HS-27A (cell line): Measurements from ENCODE around the gene TMEM18.

Experiments
- DNase-seq: peaks from one replicate; pipeline ENCODE4 v3.0.0-alpha.2; 2012; ENCODE audit warnings: low read depth, missing footprints

TMEM18 gene

GRCh38 chr2:672606-672905 lies 4.7 kb downstream of the TMEM18 start:
- no peak for DNase-seq

- DNase-seq: no peak
These were observed 5.2 kb downstream of the TMEM18 start for GRCh38 chr2:671787-672605.

GRCh38 chr2:671072-671471 lies 6.1 kb downstream of the TMEM18 start:
- no peak for DNase-seq

GRCh38 chr2:670637-671036 lies 6.6 kb downstream of the TMEM18 start:
- DNase-seq: no peak

- DNase-seq: no peak
These were observed 7.9 kb downstream of the TMEM18 start for GRCh38 chr2:669323-669722.

GRCh38 chr2:668000-668398 lies 9.2 kb downstream of the TMEM18 start:
- no peak for DNase-seq

GRCh38 chr2:667332-667999 lies 9.7 kb downstream of the TMEM18 start:
- DNase-seq: no peak

GRCh38 chr2:666441-666840 lies 10.8 kb downstream of the TMEM18 start:
- DNase-seq: no peak

GRCh38 chr2:665340-666073 lies 11.7 kb downstream of the TMEM18 start:
- no peak for DNase-seq

- no peak for DNase-seq
These were observed 13.1 kb downstream of the TMEM18 start for GRCh38 chr2:664063-664462.

GRCh38 chr2:663221-663620 lies 14.0 kb downstream of the TMEM18 start:
- no peak for DNase-seq

GRCh38 chr2:661360-661635 lies 15.9 kb downstream of the TMEM18 start:
- no peak for DNase-seq

- DNase-seq: no peak
These were observed 16.4 kb downstream of the TMEM18 start for GRCh38 chr2:660586-661359.

GRCh38 chr2:660029-660428 lies 17.2 kb downstream of the TMEM18 start:
- no peak for DNase-seq

GRCh38 chr2:658426-658825 lies 18.8 kb downstream of the TMEM18 start:
- no peak for DNase-seq

- no peak for DNase-seq
These were observed 19.4 kb downstream of the TMEM18 start for GRCh38 chr2:657766-658165.

- DNase-seq: no peak
These were observed 20.5 kb downstream of the TMEM18 start for GRCh38 chr2:656676-657075.

- no peak for DNase-seq
These were observed 21.6 kb downstream of the TMEM18 start for GRCh38 chr2:655626-656025.

GRCh38 chr2:654896-655295 lies 22.3 kb downstream of the TMEM18 start:
- no peak for DNase-seq

- no peak for DNase-seq
These were observed 23.4 kb downstream of the TMEM18 start for GRCh38 chr2:653645-654425.

- no peak for DNase-seq
These were observed 24.2 kb downstream of the TMEM18 start for GRCh38 chr2:652881-653480.
